Mucosa of rectum (tissue), 2 donors: ENCODE data around the gene PLXNC1.

Experiments used
- H3K27ac ChIP-seq, 2 donors: one replicate each; pipeline ENCODE4 v1.7.0; 2013; ENCODE audit warnings: inconsistent platforms in 2 of 2, low read depth in 2 of 2, low read length in 2 of 2
- H3K27me3 ChIP-seq, 2 donors: one replicate each; pipeline ENCODE4 v1.7.0; 2013; ENCODE audit warnings: low read length in 2 of 2; ENCODE audit not compliant: control insufficient read depth in 2 of 2, insufficient read depth in 2 of 2
- H3K36me3 ChIP-seq, 2 donors: one replicate each; pipeline ENCODE4 v1.7.0; 2013; ENCODE audit warnings: low read length in 2 of 2; ENCODE audit not compliant: control insufficient read depth in 2 of 2, insufficient read depth in 2 of 2
- H3K4me1 ChIP-seq, 2 donors: one replicate each; pipeline ENCODE4 v1.7.0; 2013; ENCODE audit warnings: low read length in 2 of 2, mild to moderate bottlenecking in 1 of 2; ENCODE audit not compliant: control insufficient read depth in 2 of 2, insufficient read depth in 2 of 2
- H3K4me3 ChIP-seq, 2 donors: one replicate each; pipeline ENCODE4 v1.7.0; 2013; ENCODE audit warnings: low read length in 2 of 2
- H3K9ac ChIP-seq, 2 donors: one replicate each; pipeline ENCODE4 v1.7.0; 2013; ENCODE audit warnings: low read length in 2 of 2, low read depth in 1 of 2, mild to moderate bottlenecking in 1 of 2
- H3K9me3 ChIP-seq, 2 donors: one replicate each; pipeline ENCODE4 v1.7.0; 2013; ENCODE audit warnings: low read length in 2 of 2; ENCODE audit not compliant: control insufficient read depth in 2 of 2
- donor health status: healthy.
- donor health status: Normal muscosa, but diverticular disease.

Gene PLXNC1

DNA sequence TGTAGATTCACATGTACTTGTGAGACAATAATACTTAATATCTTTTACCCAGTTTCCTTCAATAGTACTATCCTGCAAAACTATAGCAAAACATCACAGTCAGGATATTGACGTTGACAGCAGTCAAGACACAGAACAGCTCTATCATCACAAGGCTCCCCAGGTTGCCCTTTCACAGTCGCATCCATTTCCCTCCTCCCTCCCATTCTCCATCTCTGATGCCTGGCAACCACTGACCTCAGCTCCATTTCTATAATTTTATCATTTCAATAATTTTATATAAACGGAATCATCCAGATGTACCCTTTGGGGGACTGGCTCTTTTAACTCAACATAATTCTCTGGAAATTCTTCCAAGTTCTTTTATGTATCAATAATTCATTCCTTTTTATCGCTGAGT lies 81.5 kb downstream of the PLXNC1 start:
- no peak overlapping the region for H3K4me3 ChIP-seq
- H3K36me3 ChIP-seq = no peaks in the 10 kb centered on the region
- no peak overlapping the region for H3K9ac ChIP-seq
- H3K4me1 ChIP-seq = no peaks in the 10 kb centered on the region
- H3K27ac ChIP-seq = no peak overlapping the region
- H3K27me3 ChIP-seq = no peaks in the 10 kb centered on the region
- no peaks in the 10 kb centered on the region for H3K9me3 ChIP-seq

DNA sequence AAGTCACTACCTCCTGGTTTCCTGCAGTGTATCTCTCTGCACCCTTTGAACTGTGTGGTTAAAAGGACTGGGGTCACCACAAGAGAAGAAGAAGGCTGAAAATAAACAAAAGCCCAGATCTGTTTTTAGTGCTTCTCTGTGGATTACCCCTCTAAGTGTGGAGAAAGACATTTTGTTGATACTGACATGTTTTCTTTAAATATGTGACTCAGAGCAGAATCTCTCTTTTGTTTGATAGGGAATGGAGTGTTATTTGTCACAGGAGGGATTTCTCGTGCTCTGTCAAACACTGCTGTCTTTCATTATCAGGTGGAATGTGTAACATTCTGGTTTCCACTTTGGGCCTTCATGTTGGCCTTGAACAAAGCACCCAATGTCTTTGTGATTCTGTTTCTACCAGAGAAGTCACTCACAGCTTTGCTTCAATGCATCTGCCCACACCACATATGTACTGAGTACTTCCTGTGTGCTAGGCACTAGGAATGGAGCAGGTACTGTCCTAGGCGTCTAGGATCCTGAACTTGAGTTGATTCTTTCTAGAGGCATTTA lies 82.1 kb downstream of the PLXNC1 start:
- Histone ChIP-seq H3K27me3 (no peaks in the 10 kb centered on the region), H3K9me3 (no peaks in the 10 kb centered on the region), H3K9ac (no peak overlapping the region), H3K27ac (no peak overlapping the region), H3K4me1 (no peaks in the 10 kb centered on the region), H3K36me3 (no peaks in the 10 kb centered on the region), H3K4me3 (no peak overlapping the region)

GRCh38 chr12:94231709-94232108 lies 83.3 kb downstream of the PLXNC1 start:
- Histone ChIP-seq H3K27me3 (no peaks in the 10 kb centered on the region), H3K9ac (no peak overlapping the region), H3K36me3 (no peaks in the 10 kb centered on the region), H3K9me3 (no peaks in the 10 kb centered on the region), H3K27ac (no peak overlapping the region), H3K4me1 (no peaks in the 10 kb centered on the region), H3K4me3 (no peak overlapping the region)

- H3K4me3 ChIP-seq = no peak overlapping the region
- no peak overlapping the region for H3K27ac ChIP-seq
- H3K4me1 ChIP-seq = no peaks in the 10 kb centered on the region
- no peak overlapping the region for H3K9ac ChIP-seq
- no peaks in the 10 kb centered on the region for H3K9me3 ChIP-seq
- H3K27me3 ChIP-seq = no peaks in the 10 kb centered on the region
- no peaks in the 10 kb centered on the region for H3K36me3 ChIP-seq
These were observed 87.5 kb downstream of the PLXNC1 start for GRCh38 chr12:94235848-94236247.

DNA sequence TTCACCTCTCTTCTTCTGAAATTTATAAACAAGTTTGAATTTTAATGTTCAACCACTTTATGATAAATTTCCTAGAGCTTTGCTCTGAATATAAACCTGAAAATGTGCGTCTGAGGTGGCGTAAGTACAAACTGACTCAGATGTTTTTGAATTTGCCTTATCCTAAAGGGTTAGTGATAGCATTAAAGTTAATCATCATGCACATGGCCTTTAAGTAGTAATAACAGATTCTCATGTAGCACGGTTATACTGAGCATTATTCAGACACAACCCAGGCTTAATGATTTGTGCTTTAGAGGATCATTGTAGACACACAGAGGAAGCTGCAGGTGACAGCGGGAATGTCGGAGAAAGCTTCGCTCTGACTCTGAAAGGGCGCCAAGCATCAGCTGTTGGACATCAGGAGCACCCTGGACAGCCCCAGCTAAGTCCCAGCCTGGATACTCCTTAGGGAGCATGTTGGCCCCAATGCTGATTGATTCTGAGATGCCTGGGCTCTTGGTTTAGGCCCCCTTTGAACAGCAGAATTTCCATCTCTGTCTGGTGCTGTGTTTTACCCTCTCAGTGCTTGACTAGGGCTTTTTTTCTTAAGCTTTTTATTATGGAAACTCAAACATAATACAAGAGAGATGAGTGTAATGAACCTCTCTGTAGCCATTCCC lies 91.1 kb downstream of the PLXNC1 start:
- H3K36me3 ChIP-seq = no peaks in the 10 kb centered on the region
- H3K27me3 ChIP-seq = no peaks in the 10 kb centered on the region
- H3K4me1 ChIP-seq = no peaks in the 10 kb centered on the region
- peak overlapping the region in 1 of 2 donors; percentile 18 for H3K27ac ChIP-seq
- no peaks in the 10 kb centered on the region for H3K9me3 ChIP-seq
- no peak overlapping the region for H3K4me3 ChIP-seq
- no peak overlapping the region for H3K9ac ChIP-seq

GRCh38 chr12:94240171-94240570 lies 91.8 kb downstream of the PLXNC1 start:
- peaks cover 0 to 2% of the 10 kb centered on the region in 2 donors for H3K4me1 ChIP-seq
- no peaks in the 10 kb centered on the region for H3K9me3 ChIP-seq
- H3K27ac ChIP-seq = peak overlapping the region in 1 of 2 donors; percentile 18
- H3K4me3 ChIP-seq = no peak overlapping the region
- H3K27me3 ChIP-seq = no peaks in the 10 kb centered on the region
- H3K36me3 ChIP-seq = no peaks in the 10 kb centered on the region
- no peak overlapping the region for H3K9ac ChIP-seq

DNA sequence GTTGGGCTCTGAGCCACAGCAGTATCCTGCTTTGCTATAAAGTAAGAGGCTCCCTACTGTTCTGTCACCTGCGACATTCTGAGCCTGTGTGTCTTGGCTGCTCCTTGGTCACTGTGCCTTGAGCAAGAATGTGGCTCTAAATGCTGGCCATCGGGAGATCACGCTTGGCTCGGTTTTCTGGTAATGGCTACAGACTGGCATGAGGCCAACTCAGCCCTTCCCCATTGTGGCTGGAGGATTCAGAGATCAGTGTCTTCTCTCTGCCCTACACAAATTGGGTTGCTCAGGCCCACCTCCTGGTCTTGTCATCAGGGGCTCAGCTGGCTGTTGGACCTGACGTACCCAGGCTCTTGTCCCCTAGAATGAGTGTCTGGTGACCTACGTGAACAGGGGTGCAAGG lies 94.5 kb downstream of the PLXNC1 start:
- Histone ChIP-seq H3K36me3 (no peaks in the 10 kb centered on the region), H3K27me3 (no peaks in the 10 kb centered on the region), H3K9me3 (no peaks in the 10 kb centered on the region), H3K9ac (no peak overlapping the region), H3K27ac (no peak overlapping the region), H3K4me1 (peaks cover 0 to 2% of the 10 kb centered on the region in 2 donors), H3K4me3 (no peak overlapping the region)

- Histone ChIP-seq H3K36me3 (no peaks in the 10 kb centered on the region), H3K9ac (no peak overlapping the region), H3K27me3 (no peaks in the 10 kb centered on the region), H3K9me3 (no peaks in the 10 kb centered on the region), H3K4me1 (peaks cover 0 to 2% of the 10 kb centered on the region in 2 donors), H3K4me3 (no peak overlapping the region), H3K27ac (peak overlapping the region in 1 of 2 donors; percentile 23)
These were observed 96.1 kb downstream of the PLXNC1 start for GRCh38 chr12:94244165-94245133.

DNA sequence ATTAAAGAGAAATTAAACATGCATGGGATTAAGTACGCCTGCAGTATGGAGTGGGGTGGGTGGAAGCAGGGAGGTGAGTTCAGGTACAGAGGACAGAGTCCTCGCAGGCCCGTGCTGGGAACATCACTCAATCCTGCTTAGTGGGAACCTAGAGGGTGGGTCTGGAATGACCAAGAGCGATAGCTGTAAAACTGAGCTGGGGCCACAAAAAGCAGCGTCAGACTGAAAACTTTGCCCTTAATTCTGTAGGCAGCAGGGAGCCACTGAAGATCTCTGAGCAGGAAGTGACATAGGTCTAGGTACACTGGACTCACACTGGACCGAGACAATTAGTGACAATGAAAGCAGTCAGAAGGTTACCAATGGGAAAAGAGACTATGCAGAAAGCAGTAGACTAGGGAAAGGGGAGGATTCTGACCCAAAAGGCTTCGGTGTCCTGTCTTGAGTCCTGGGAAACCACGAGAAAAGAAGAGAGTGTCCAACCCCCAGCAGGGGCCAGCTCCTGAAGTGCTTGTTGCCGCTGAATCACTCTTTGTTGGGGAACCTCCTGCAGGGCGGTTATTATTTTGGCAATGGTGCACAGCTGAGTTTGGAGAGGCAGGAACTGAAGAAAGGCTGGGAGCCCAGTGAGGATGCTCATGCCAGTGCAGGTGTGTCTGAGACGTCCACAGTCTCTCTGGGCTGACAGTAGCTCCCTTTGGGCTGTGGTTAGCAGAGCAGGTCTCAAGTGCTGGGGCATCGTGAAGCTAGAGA lies 97.4 kb downstream of the PLXNC1 start:
- no peaks in the 10 kb centered on the region for H3K27me3 ChIP-seq
- no peaks in the 10 kb centered on the region for H3K9me3 ChIP-seq
- no peak overlapping the region for H3K4me3 ChIP-seq
- H3K9ac ChIP-seq = no peak overlapping the region
- H3K27ac ChIP-seq = no peak overlapping the region
- no peaks in the 10 kb centered on the region for H3K36me3 ChIP-seq
- H3K4me1 ChIP-seq = peaks cover 0 to 2% of the 10 kb centered on the region in 2 donors
